Loucy (cell line): ENCODE results near the gene MOCS2.

Experiments used
- H2AFZ ChIP-seq: fragments of 200-600 bp; sonication (generic); 2 replicates; pipeline ENCODE4 v1.6.0; 2016; ENCODE audit warnings: antibody characterized with exemption, mild to moderate bottlenecking, low read length, moderate library complexity
- H3F3A ChIP-seq: fragments of 200-600 bp; 2 replicates; pipeline ENCODE4 v1.6.0; 2016; ENCODE audit warnings: antibody characterized with exemption, low read depth, mild to moderate bottlenecking
- H3K27me3 ChIP-seq: fragments of 200-600 bp; sonication (generic); 2 replicates; pipeline ENCODE4 v1.6.1; 2014; ENCODE audit warnings: low read length, mild to moderate bottlenecking; ENCODE audit not compliant: insufficient read depth, poor library complexity, severe bottlenecking
- H3K36me3 ChIP-seq: fragments of 200-600 bp; sonication (generic); 2 replicates; pipeline ENCODE4 v1.6.1; 2016; ENCODE audit warnings: low read length; ENCODE audit not compliant: insufficient read depth
- H3K4me1 ChIP-seq: fragments of 200-600 bp; sonication (generic); 2 replicates; pipeline ENCODE4 v1.5.1; 2014; ENCODE audit warnings: low read length, mild to moderate bottlenecking; ENCODE audit not compliant: insufficient read depth, poor library complexity, severe bottlenecking
- H3K4me2 ChIP-seq: fragments of 200-600 bp; sonication (generic); 2 replicates; pipeline ENCODE4 v1.6.0; 2014; ENCODE audit warnings: antibody characterized with exemption, low read length, low read depth, mild to moderate bottlenecking; ENCODE audit not compliant: poor library complexity, severe bottlenecking
- H3K4me3 ChIP-seq: fragments of 200-600 bp; sonication (generic); 2 replicates; pipeline ENCODE4 v1.5.1; 2014; ENCODE audit warnings: low read length, mild to moderate bottlenecking, mixed read lengths; ENCODE audit not compliant: poor library complexity, severe bottlenecking
- H3K79me2 ChIP-seq: fragments of 200-600 bp; sonication (generic); 2 replicates; pipeline ENCODE4 v1.6.1; 2014; ENCODE audit warnings: low read length; ENCODE audit not compliant: insufficient read depth
- H3K9ac ChIP-seq: fragments of 200-600 bp; sonication (generic); 2 replicates; pipeline ENCODE4 v1.6.0; 2014; ENCODE audit warnings: mild to moderate bottlenecking, low read depth, low read length, moderate library complexity; ENCODE audit not compliant: poor library complexity, severe bottlenecking
- H3K9me2 ChIP-seq: fragments of 200-600 bp; sonication (generic); replicated peaks from 2 replicates; pipeline ENCODE4 v1.6.1; 2016; ENCODE audit warnings: low read depth, low read length, mixed read lengths
- H3K9me3 ChIP-seq: fragments of 200-600 bp; sonication (generic); 2 replicates; pipeline ENCODE4 v1.6.1; 2014; ENCODE audit warnings: mild to moderate bottlenecking, antibody characterized with exemption, low read length, low read depth; ENCODE audit not compliant: insufficient read depth
- H4K20me1 ChIP-seq: fragments of 200-600 bp; sonication (generic); 2 replicates; pipeline ENCODE4 v1.6.0; 2014; ENCODE audit warnings: antibody characterized with exemption, low read length, mild to moderate bottlenecking; ENCODE audit not compliant: insufficient read depth, poor library complexity, severe bottlenecking
- CTCF ChIP-seq: fragments of 200-600 bp; sonication (generic); conservative IDR thresholded peaks from 2 replicates; pipeline ENCODE4 v1.5.1; 2014; ENCODE audit warnings: mild to moderate bottlenecking, antibody characterized with exemption, low read length
- EZH2phosphoT487 ChIP-seq: fragments of 200-600 bp; IDR thresholded peaks from 2 replicates; pipeline ENCODE4 v1.6.1; 2018; ENCODE audit warnings: antibody characterized with exemption, mild to moderate bottlenecking, moderate library complexity, borderline replicate concordance

The MOCS2 gene

DNA sequence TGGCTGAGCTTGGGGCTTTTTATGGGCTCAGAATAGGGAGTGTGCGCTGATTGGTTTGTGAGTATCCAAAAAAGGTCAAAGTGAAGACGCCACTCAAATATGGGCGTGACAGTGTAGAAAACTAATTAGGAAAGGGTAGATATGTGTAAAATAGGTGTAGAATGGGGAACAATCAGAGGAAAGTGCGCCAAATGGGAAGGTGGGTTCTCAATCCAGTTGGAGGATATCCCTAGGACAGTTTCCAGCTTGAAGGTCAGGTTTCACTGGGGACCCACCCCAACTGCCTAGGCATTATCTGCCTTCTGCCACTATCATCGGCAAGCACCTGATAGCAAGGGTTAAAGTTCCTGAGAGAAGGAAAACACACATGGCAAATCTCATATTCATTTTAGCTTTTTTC lies 9.3 kb upstream of the MOCS2 start:
- H3K4me3 ChIP-seq: no peak overlapping the region
- no peaks in the 10 kb centered on the region for H3K79me2 ChIP-seq
- TF ChIP-seq EZH2phosphoT487 (no peak), CTCF (no peak)
- H3K9ac ChIP-seq: no peak overlapping the region
- no peaks in the 10 kb centered on the region for H3K4me1 ChIP-seq
- H2AFZ ChIP-seq: no peak overlapping the region
- H3K27me3 ChIP-seq: no peaks in the 10 kb centered on the region
- H3F3A ChIP-seq: no peaks in the 10 kb centered on the region
- H3K36me3 ChIP-seq: no peaks in the 10 kb centered on the region
- no peaks in the 10 kb centered on the region for H3K9me2 ChIP-seq
- no peaks in the 10 kb centered on the region for H4K20me1 ChIP-seq
- H3K4me2 ChIP-seq: no peak overlapping the region
- H3K9me3 ChIP-seq: no peaks in the 10 kb centered on the region

GRCh38 chr5:53116597-53116996 lies 7.0 kb upstream of the MOCS2 start:
- TF ChIP-seq EZH2phosphoT487 (no peak), CTCF (no peak)

GRCh38 chr5:53114988-53115387 lies 5.4 kb upstream of the MOCS2 start:
- Histone ChIP-seq H3K4me1 (peaks cover 10% of the 10 kb centered on the region), H3K9ac (no peak overlapping the region), H3K4me2 (no peak overlapping the region)

More at GRCh38 chr5:53116597-53116996, 7.0 kb upstream of the MOCS2 start:
- no peak overlapping the region for H3K4me3 ChIP-seq
- no peaks in the 10 kb centered on the region for H3K27me3 ChIP-seq
- no peaks in the 10 kb centered on the region for H3K79me2 ChIP-seq
- H2AFZ ChIP-seq: no peak overlapping the region
- no peaks in the 10 kb centered on the region for H3K9me2 ChIP-seq
- H3K9ac ChIP-seq: no peak overlapping the region
- H3K4me1 ChIP-seq: no peaks in the 10 kb centered on the region
- H4K20me1 ChIP-seq: no peaks in the 10 kb centered on the region
- no peak overlapping the region for H3K4me2 ChIP-seq
- no peaks in the 10 kb centered on the region for H3F3A ChIP-seq
- no peaks in the 10 kb centered on the region for H3K36me3 ChIP-seq
- no peaks in the 10 kb centered on the region for H3K9me3 ChIP-seq

More at GRCh38 chr5:53114988-53115387, 5.4 kb upstream of the MOCS2 start:
- Histone ChIP-seq H3K79me2 (peaks cover 6% of the 10 kb centered on the region; the same call in 1 of the 2 replicates), H3K9me3 (no peaks in the 10 kb centered on the region), H3K36me3 (no peaks in the 10 kb centered on the region), H3K4me3 (no peak overlapping the region), H3F3A (no peaks in the 10 kb centered on the region), H4K20me1 (no peaks in the 10 kb centered on the region), H2AFZ (peak overlapping the region; percentile 58; the same call in 1 of the 2 replicates), H3K27me3 (no peaks in the 10 kb centered on the region), H3K9me2 (no peaks in the 10 kb centered on the region)
- TF ChIP-seq CTCF (peak; percentile 64), EZH2phosphoT487 (no peak)
